Measurements from ENCODE around the gene C17orf58.
"Not testable (repeated sequence)": the region's sequence is repeated elsewhere in the genome, so short reads cannot be mapped to it uniquely, and the experiment has no call there.

C17orf58 gene

GRCh38 chr17:67996301-67997171 is at the start of gene C17orf58:
TSS of gene C17orf58 (minus strand) at chr17:67996469. CDS start at chr17:67996198, 271 bp downstream.
- not testable (repeated sequence) for DNase-seq

GRCh38 chr17:68036304-68037147 is 40.3 kb upstream of the C17orf58 start:
- no peak for DNase-seq

- DNase-seq = peak; percentile 98
Measured at GRCh38 chr17:68035523-68036303, 39.4 kb upstream of the C17orf58 start, which contains the start of gene KPNA2. TSS of gene KPNA2 (plus strand) at chr17:68035735. CDS start at chr17:68037133, 1,398 bp downstream.

- no peak for DNase-seq
Measured at GRCh38 chr17:68035131-68035522, 38.9 kb upstream of the C17orf58 start.

GRCh38 chr17:68034452-68034776 is 38.1 kb upstream of the C17orf58 start:
- DNase-seq = no peak

GRCh38 chr17:68033636-68034451 is 37.6 kb upstream of the C17orf58 start:
- DNase-seq = no peak

- no peak for DNase-seq
Measured at GRCh38 chr17:68029512-68030215, 33.4 kb upstream of the C17orf58 start.

- DNase-seq = not testable (repeated sequence)
Measured at GRCh38 chr17:68022547-68022946, 26.3 kb upstream of the C17orf58 start.

GRCh38 chr17:68021963-68022362 is 25.7 kb upstream of the C17orf58 start:
- DNase-seq = no peak

GRCh38 chr17:68020791-68021190 is 24.5 kb upstream of the C17orf58 start:
- not testable (repeated sequence) for DNase-seq

- no peak for DNase-seq
Measured at GRCh38 chr17:68020409-68020756, 24.1 kb upstream of the C17orf58 start.

- peak; percentile 98 for DNase-seq
Measured at GRCh38 chr17:68019675-68020408, 23.6 kb upstream of the C17orf58 start.

- DNase-seq = no peak
Measured at GRCh38 chr17:68019336-68019674, 23.0 kb upstream of the C17orf58 start.

GRCh38 chr17:68018493-68018892 is 22.2 kb upstream of the C17orf58 start:
- not testable (repeated sequence) for DNase-seq

GRCh38 chr17:68016838-68017237 is 20.6 kb upstream of the C17orf58 start:
- DNase-seq = no peak

- no peak for DNase-seq
Measured at GRCh38 chr17:68015081-68015723, 18.9 kb upstream of the C17orf58 start.

GRCh38 chr17:68013385-68013784 is 17.1 kb upstream of the C17orf58 start:
- DNase-seq = no peak

- DNase-seq = peak; percentile 63
Measured at GRCh38 chr17:68011199-68011665, 15.0 kb upstream of the C17orf58 start.

- DNase-seq = no peak
Measured at GRCh38 chr17:68006797-68007196, 10.5 kb upstream of the C17orf58 start.

GRCh38 chr17:68004201-68004600 is 7.9 kb upstream of the C17orf58 start:
- no peak for DNase-seq
